B cell (primary cell): ENCODE measurements around the gene COL13A1. TPM values are rescaled to one million over a fixed set of nuclear protein-coding genes. Genes with fewer than 3 reads are reported as not detected.

Source experiments
- ATAC-seq: fragments of 200-7000 bp; cut with Tn5 transposase; one replicate; pipeline ENCODE4 v1.10.0; 2021; ENCODE audit warnings: low read depth, mild to moderate bottlenecking, moderate number of reproducible peaks, moderate library complexity
- CTCF ChIA-PET: fragments of 350-600 bp; sonication (Branson Sonifier 250); formaldehyde crosslinking; loops from one replicate; lab custom pipeline; 2021; ENCODE audit warnings: antibody characterized with exemption, inconsistent platforms; lab: Charles Lee
- POLR2A ChIA-PET: fragments of 350-600 bp; sonication (Branson Sonifier 250); formaldehyde crosslinking; loops from one replicate; lab custom pipeline; 2021; ENCODE audit warnings: antibody characterized with exemption; lab: Charles Lee
- DNase-seq: peaks from one replicate; pipeline ENCODE4 v3.0.0; 2013
- H2AFZ ChIP-seq: 2 replicates; pipeline ENCODE4 v1.6.1; 2012; ENCODE audit warnings: mild to moderate bottlenecking, low read depth, low read length; ENCODE audit not compliant: insufficient read depth, poor library complexity, severe bottlenecking
- H3K27ac ChIP-seq, 2 donors: 1 replicate in 1 of 2; 2 replicates in 1 of 2; pipeline ENCODE4 v1.5.1; 2012 to 2013; ENCODE audit warnings: low read length in 2 of 2, mild to moderate bottlenecking in 2 of 2, moderate library complexity in 1 of 2
- H3K27me3 ChIP-seq, 4 experiments: fragments of 200-600 bp in 1 of 4; sonication (generic) in 1 of 4; replicated peaks in 1 of 4; 1 replicate in 2 of 4; 2 replicates in 2 of 4; pipeline versions ENCODE4 v1.6.1 to v1.7.0; 2013 to 2016; ENCODE audit warnings: low read length in 3 of 4, mild to moderate bottlenecking in 2 of 4, mixed read lengths in 1 of 4, moderate library complexity in 1 of 4; ENCODE audit not compliant: insufficient read depth in 4 of 4, control insufficient read depth in 3 of 4; ENCODE audit errors: control extremely low read depth in 1 of 4
- H3K36me3 ChIP-seq, 2 experiments: replicated peaks in 1 of 2; 1 replicate in 1 of 2; 2 replicates in 1 of 2; pipeline versions ENCODE4 v1.6.1 to v1.7.1; 2013; ENCODE audit warnings: low read length in 1 of 2; ENCODE audit not compliant: insufficient read depth in 2 of 2, control insufficient read depth in 1 of 2; ENCODE audit errors: control extremely low read depth in 1 of 2, extremely low read depth in 1 of 2
- H3K4me1 ChIP-seq, 2 donors: fragments of 200-600 bp in 1 of 2; sonication (generic) in 1 of 2; 1 replicate in 1 of 2; 2 replicates in 1 of 2; pipeline versions ENCODE4 v1.5.1 to v1.6.1; 2013 to 2017; ENCODE audit warnings: low read length in 2 of 2; ENCODE audit not compliant: control insufficient read depth in 2 of 2, insufficient read depth in 2 of 2
- H3K4me2 ChIP-seq: replicated peaks from 2 replicates; pipeline ENCODE3; 2012; ENCODE audit warnings: mild to moderate bottlenecking, low read depth, low read length; ENCODE audit not compliant: poor library complexity, severe bottlenecking
- H3K4me3 ChIP-seq, 5 experiments: fragments of 200-600 bp in 1 of 5; sonication (generic) in 1 of 5; 1 replicate in 3 of 5; 2 replicates in 2 of 5; pipeline versions ENCODE4 v1.5.1 to v1.7.0; 2011 to 2016; ENCODE audit warnings: low read length in 4 of 5, mild to moderate bottlenecking in 4 of 5, low read depth in 2 of 5, control low read depth in 1 of 5, moderate library complexity in 1 of 5; ENCODE audit not compliant: insufficient read depth in 1 of 5; ENCODE audit errors: control extremely low read depth in 1 of 5, extremely low read depth in 1 of 5
- H3K79me2 ChIP-seq: fragments of 200-600 bp; sonication (generic); one replicate; pipeline ENCODE4 v1.6.0; 2016; ENCODE audit warnings: low read length; ENCODE audit not compliant: control insufficient read depth, insufficient read depth
- H3K9ac ChIP-seq: fragments of 200-600 bp; sonication (generic); 2 replicates; pipeline ENCODE4 v1.6.1; 2017; ENCODE audit warnings: mild to moderate bottlenecking, low read length, moderate library complexity
- H3K9me3 ChIP-seq, 3 donors: one replicate each; pipeline versions ENCODE4 v1.6.1 to v1.7.1; 2013; ENCODE audit warnings: low read length in 2 of 3; ENCODE audit not compliant: control insufficient read depth in 2 of 3, insufficient read depth in 1 of 3; ENCODE audit errors: control extremely low read depth in 1 of 3
- H4K20me1 ChIP-seq: 2 replicates; pipeline ENCODE4 v1.6.0; 2012; ENCODE audit warnings: mild to moderate bottlenecking, low read length; ENCODE audit not compliant: insufficient read depth, control insufficient read depth, poor library complexity, severe bottlenecking
- H3K27ac Mint-ChIP-seq: one replicate; pipeline ENCODE4 v1.8.0; 2021; ENCODE audit warnings: mixed read lengths
- H3K27me3 Mint-ChIP-seq: one replicate; pipeline ENCODE4 v1.8.0; 2021; ENCODE audit warnings: mixed read lengths
- H3K4me1 Mint-ChIP-seq: one replicate; pipeline ENCODE4 v1.8.0; 2021; ENCODE audit warnings: mixed read lengths
- H3K4me3 Mint-ChIP-seq: one replicate; pipeline ENCODE4 v1.8.0; 2021; ENCODE audit warnings: mixed read lengths
- H3K9me3 Mint-ChIP-seq: one replicate; pipeline ENCODE4 v1.8.0; 2022; ENCODE audit warnings: mixed read lengths; ENCODE audit not compliant: insufficient read depth
- EZH2 ChIP-seq: IDR thresholded peaks from 2 replicates; pipeline ENCODE4 v1.6.1; 2012; ENCODE audit warnings: borderline replicate concordance, low read depth, mild to moderate bottlenecking, moderate library complexity, low read length; ENCODE audit not compliant: insufficient read depth, poor library complexity, severe bottlenecking
- WGBS: methylation state at CpG from one replicate; pipeline ENCODE4 v1.1.5; 2013; ENCODE audit warnings: missing lambda C conversion rate; ENCODE audit not compliant: insufficient coverage; 5-methylcytosine and 5-hydroxymethylcytosine counted together
- intact Hi-C: fragments of 100-400 bp; cut with micrococcal nuclease; formaldehyde crosslinking; loops from one replicate; pipeline ENCODE4 v1.10.0; 2022
- polyA plus RNA-seq: library from polyadenylated mRNA; depleted of rRNA; stranded (reverse); fragments of >200 nt; gene quantifications from 2 replicates; pipeline ENCODE4 v1.2.3, GENCODE V29; 2012
- total RNA-seq, 2 donors: library from RNA; stranded (reverse); fragments of 120-200 nt in 1 of 2; gene quantifications; 1 replicate in 1 of 2; 2 replicates in 1 of 2; pipeline versions ENCODE4 v1.2.3 to v1.2.4, GENCODE V29; 2013 to 2022
- TF ChIP-seq, protein P1 (sequence below): fragments of 200-600 bp; IDR thresholded peaks from one replicate; pipeline ENCODE4 v1.8.0; 2022; ENCODE audit warnings: antibody characterized with exemption, mild to moderate bottlenecking

COL13A1 gene
- total and polyA plus RNA-seq, 2 donors (not counting 1 experiment from before 2014, with no cell fraction given), result not detected

DNA sequence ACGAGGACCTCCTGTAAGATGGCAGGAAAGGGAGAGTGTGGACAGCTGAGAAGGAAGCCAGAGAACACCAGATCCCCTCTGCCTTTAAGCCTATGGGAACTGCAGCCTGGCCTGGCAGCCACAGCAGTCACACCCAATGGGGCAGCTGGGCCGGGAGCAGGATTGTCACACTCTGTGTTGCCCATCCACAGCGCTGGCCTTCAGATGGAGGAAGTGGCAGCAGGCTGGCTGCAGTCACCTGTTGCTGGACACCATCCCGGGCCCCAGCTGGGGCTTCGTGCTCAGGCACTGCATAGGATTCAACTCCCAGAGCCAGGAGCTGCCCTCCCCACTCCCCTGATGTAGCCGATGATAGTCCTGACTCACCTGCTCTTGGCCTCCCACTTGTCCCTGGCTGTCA is 114.4 kb downstream of the COL13A1 start:
- 73% methylated on average over 5 of the region's 6 CpGs for WGBS
- Histone ChIP-seq H3K27ac (no peak overlapping the region), H3K9ac (no peak overlapping the region), H3K79me2 (no peaks in the 10 kb centered on the region), H3K36me3 (no peaks in the 10 kb centered on the region), H3K4me1 (no peaks in the 10 kb centered on the region), H3K9me3 (no peaks in the 10 kb centered on the region), H4K20me1 (no peaks in the 10 kb centered on the region), H2AFZ (no peak overlapping the region), H3K4me2 (no peak overlapping the region), H3K4me3 (no peak overlapping the region), H3K27me3 (peaks cover 0 to 6% (median 1%) of the 10 kb centered on the region in 4 experiments)
- Mint-ChIP-seq H3K4me1 (no peaks in the 10 kb centered on the region), H3K27ac (no peak overlapping the region), H3K27me3 (peaks cover 8% of the 10 kb centered on the region), H3K9me3 (no peaks in the 10 kb centered on the region), H3K4me3 (no peak overlapping the region)
- POLR2A ChIA-PET, result no interaction called here
- DNase-seq (no peak), ATAC-seq (no peak)
- intact Hi-C loops, result no loop called here
- CTCF ChIA-PET, result no interaction called here
- TF ChIP-seq, protein P1, sequence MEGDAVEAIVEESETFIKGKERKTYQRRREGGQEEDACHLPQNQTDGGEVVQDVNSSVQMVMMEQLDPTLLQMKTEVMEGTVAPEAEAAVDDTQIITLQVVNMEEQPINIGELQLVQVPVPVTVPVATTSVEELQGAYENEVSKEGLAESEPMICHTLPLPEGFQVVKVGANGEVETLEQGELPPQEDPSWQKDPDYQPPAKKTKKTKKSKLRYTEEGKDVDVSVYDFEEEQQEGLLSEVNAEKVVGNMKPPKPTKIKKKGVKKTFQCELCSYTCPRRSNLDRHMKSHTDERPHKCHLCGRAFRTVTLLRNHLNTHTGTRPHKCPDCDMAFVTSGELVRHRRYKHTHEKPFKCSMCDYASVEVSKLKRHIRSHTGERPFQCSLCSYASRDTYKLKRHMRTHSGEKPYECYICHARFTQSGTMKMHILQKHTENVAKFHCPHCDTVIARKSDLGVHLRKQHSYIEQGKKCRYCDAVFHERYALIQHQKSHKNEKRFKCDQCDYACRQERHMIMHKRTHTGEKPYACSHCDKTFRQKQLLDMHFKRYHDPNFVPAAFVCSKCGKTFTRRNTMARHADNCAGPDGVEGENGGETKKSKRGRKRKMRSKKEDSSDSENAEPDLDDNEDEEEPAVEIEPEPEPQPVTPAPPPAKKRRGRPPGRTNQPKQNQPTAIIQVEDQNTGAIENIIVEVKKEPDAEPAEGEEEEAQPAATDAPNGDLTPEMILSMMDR, result no peak
- no peak for TF ChIP-seq EZH2

DNA sequence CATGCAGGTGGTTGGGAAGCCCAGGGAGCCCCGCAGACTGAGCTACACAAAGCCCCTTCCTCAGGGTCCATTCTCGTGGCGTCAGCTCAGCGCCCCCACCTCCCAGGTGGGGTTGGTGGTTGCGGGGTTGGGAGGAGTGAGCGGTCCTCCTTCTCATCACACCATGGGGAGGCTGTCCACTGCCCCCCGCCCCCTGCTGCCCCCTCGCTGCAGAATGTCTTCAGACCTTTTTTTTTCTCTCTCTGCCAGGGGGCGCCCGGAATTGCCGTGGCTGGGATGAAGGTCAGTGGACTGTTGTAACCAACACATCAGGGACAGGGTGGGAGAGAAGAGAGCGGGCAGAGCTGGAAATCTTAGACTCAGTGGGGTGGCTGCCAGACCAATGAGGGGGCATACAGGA is 116.3 kb downstream of the COL13A1 start:
- WGBS, result 75% methylated on average over 2 of the region's 12 CpGs
- H3K79me2 ChIP-seq, result no peaks in the 10 kb centered on the region
- no peak for TF ChIP-seq EZH2
- TF ChIP-seq, protein P1, result no peak
- no peak for DNase-seq
- peaks cover 0 to 6% (median 1%) of the 10 kb centered on the region in 4 experiments for H3K27me3 ChIP-seq
- intact Hi-C loops, result no loop called here
- H3K36me3 ChIP-seq, result no peaks in the 10 kb centered on the region
- POLR2A ChIA-PET, result no interaction called here
- H3K4me2 ChIP-seq, result no peak overlapping the region
- H3K4me1 ChIP-seq, result no peaks in the 10 kb centered on the region
- CTCF ChIA-PET, result no interaction called here
- Mint-ChIP-seq H3K4me3 (no peak overlapping the region), H3K27ac (no peak overlapping the region), H3K9me3 (no peaks in the 10 kb centered on the region), H3K4me1 (no peaks in the 10 kb centered on the region), H3K27me3 (peaks cover 11% of the 10 kb centered on the region)
- H3K27ac ChIP-seq, result no peak overlapping the region
- H2AFZ ChIP-seq, result no peak overlapping the region
- ATAC-seq, result no peak
- no peaks in the 10 kb centered on the region for H3K9me3 ChIP-seq
- no peaks in the 10 kb centered on the region for H4K20me1 ChIP-seq
- no peak overlapping the region for H3K4me3 ChIP-seq
- no peak overlapping the region for H3K9ac ChIP-seq
